ENCODE measurements around the gene KRTAP5-2.
"Not testable (repeated sequence)": the region's sequence is repeated elsewhere in the genome, so short reads cannot be mapped to it uniquely, and the experiment has no call there.

Gene KRTAP5-2

DNA sequence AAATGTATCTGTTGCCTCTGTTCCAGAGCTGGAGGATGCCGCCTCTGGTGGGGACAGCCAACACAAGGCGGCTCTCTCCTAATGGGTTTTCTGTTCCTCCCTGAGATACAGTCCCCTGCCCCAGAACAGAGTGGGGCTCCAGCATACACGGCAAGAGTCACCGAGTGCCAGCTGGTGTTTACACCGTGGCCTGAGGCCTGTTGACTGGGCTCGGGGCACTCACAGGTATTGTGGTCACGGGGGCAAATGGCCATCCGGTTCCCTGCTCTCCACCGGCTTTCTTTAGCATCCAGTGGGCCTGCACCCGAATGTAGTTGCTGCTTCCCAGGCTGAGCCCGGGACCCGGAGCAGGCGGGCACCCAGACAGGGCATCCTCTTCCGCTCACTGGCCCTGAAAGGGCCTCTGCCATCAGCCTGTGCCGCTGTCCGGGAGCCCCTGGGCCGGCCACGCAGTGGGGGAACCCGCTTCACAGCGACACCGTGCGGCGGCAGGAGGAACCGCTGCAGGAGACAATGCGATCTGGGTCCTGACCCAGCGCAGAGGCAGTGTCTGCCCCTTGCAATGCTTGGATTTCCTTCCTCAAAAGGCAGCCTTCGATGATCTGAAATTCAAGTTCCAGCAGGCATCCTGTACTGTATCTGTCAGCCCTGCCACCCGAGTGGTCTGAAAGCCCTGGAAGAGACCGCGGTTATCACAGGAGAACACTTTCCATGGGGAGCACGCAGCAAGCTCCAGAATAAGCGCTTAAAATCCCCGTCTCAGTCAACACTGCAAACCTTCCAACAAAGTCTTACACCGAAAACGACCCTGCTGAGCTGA is 30.6 kb upstream of the KRTAP5-2 start:
- DNase-seq (ENCODE audit: low read depth), result peak; percentile 40

- no peak for DNase-seq (ENCODE audit: low read depth)
Observed at GRCh38 chr11:1625541-1625940, 27.4 kb upstream of the KRTAP5-2 start.

DNA sequence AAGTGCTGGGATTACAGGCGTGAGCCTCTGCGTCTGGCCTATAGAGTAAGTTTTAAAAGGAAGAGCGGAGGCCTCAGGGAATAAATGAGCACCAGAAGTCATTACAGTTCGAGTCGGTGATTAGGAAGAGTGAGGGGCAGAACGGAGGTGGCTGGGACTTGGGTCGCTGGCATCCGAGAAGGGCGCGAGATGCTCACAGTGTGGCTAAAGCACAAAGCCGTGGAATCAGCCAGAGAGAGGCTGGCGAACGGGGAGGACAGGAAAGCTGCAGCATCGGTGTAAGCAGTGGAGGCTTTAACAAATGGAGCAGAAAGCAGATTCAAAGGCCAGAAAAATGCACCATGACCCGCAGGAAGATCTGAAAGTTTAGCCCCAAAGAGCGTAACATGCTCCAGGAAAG is 26.5 kb upstream of the KRTAP5-2 start:
- DNase-seq (ENCODE audit: low read depth), result no peak

DNA sequence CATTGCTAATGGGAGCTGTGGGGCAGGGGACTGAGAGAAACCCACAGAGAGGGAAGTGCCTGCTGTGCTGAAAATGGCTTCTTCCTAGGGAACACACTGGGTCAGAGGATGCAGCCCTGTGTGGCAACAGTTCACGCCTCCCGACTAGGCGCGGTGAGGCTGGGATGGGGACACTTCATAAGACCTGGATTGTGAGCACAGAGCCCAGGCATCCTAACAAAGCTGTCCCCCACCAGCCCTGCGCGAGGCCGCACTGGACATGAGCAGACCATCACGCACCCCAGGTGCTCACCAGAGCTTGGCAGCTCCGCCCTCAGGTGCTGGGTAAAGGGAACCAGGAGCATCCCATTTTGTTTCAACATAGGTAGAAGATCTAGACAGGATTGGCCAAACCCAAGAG is 25.6 kb upstream of the KRTAP5-2 start:
- no peak for DNase-seq (ENCODE audit: low read depth)

GRCh38 chr11:1622086-1622485 is 24.0 kb upstream of the KRTAP5-2 start, which contains the start of gene KRTAP5-4:
Gene KRTAP5-4, minus strand, starts transcription at chr11:1622138. Its CDS starts 45 bp downstream, at chr11:1622093.
- no peak for DNase-seq (ENCODE audit: low read depth)

GRCh38 chr11:1619449-1619848 is 21.4 kb upstream of the KRTAP5-2 start:
- DNase-seq (ENCODE audit: low read depth), result no peak

DNA sequence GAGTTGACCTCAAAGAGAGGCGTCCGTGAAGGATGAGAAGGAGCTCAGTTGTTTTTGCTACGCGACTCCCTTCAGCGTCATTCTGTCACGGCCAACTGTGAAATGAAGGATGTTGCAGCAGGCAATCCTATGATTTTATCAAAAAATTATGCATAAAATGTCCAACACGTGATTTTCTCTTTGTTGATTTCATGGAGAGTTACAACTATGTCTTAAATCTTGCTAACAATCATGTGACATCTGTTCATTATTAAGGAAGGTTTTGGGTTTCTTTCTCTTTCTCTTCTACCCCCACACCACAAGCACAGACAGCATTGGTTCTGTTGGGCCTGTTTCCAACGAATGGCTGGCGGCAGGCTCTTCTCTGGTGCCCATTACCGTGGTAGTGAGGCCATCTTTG is 20.1 kb upstream of the KRTAP5-2 start:
- no peak for DNase-seq (ENCODE audit: low read depth)

- no peak for DNase-seq (ENCODE audit: low read depth)
Observed at GRCh38 chr11:1608363-1608762, 10.3 kb upstream of the KRTAP5-2 start, which contains the start of gene KRTAP5-3. Gene KRTAP5-3, minus strand, starts transcription at chr11:1608463. Its CDS starts 78 bp downstream, at chr11:1608385.

DNA sequence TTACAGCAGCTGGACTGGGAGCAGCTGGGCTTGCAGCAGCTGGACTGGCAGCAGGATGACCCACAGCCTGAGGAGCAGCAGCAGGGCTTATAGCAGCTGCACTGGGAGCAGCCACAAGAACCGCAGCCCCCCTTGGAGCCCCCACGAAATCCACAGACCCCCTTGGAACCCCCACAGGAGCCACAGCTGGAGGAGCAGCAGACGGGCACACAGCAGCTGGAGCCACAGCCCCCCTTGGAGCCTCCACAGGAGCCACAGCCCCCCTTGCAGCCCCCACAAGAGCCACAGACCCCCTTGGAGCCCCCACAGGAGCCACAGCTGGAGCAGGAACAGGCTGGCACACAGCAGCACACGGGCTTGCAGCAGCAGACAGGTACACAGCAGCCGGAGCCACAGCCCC is 9.8 kb upstream of the KRTAP5-2 start:
- not testable (repeated sequence) for DNase-seq (ENCODE audit: low read depth)

- DNase-seq (ENCODE audit: low read depth), result not testable (repeated sequence)
Observed at GRCh38 chr11:1607156-1607845, 9.2 kb upstream of the KRTAP5-2 start.

DNA sequence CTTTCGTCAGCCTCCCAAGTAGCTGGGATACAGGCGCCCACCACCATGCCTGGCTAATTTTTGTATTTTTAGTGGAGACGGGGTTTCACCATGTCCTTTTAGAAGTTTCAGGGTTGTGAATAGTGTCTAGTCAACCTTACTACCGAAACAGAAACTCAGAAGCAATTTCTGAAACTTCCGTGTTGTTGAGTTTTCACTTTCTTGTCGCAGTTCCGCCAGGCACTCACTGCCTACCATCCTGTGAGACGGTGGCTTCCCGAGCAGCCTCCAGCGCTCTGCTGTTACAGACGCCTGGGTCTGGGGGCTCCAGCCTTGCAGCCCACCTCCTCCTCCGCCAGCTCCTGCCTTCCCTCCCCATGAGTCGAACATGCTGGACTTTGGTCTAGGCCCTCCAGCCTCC is 7.8 kb upstream of the KRTAP5-2 start:
- not testable (repeated sequence) for DNase-seq (ENCODE audit: low read depth)

GRCh38 chr11:1604711-1605110 is 6.6 kb upstream of the KRTAP5-2 start:
- no peak for DNase-seq (ENCODE audit: low read depth)

GRCh38 chr11:1604181-1604580 is 6.1 kb upstream of the KRTAP5-2 start:
- no peak for DNase-seq (ENCODE audit: low read depth)

DNA sequence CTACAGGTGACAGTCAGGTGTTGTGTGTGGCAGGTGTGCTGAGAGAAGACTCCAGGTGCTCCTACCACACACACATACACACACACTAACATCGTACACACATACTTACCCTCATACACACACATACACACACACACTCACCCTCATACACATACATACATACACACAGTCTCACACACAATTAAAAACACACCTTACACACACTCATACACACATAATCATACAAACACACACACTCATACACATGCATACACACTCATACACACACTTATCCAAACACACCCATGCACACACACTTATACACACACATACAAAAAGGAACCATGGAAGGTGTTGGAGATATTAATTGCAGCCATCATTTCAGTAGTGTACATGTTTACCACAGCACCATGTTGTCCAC is 5.5 kb upstream of the KRTAP5-2 start:
- DNase-seq (ENCODE audit: low read depth), result no peak

- not testable (repeated sequence) for DNase-seq (ENCODE audit: low read depth)
Observed at GRCh38 chr11:1601663-1602062, 3.6 kb upstream of the KRTAP5-2 start.

- DNase-seq (ENCODE audit: low read depth), result no peak
Observed at GRCh38 chr11:1600626-1601025, 2.5 kb upstream of the KRTAP5-2 start.

DNA sequence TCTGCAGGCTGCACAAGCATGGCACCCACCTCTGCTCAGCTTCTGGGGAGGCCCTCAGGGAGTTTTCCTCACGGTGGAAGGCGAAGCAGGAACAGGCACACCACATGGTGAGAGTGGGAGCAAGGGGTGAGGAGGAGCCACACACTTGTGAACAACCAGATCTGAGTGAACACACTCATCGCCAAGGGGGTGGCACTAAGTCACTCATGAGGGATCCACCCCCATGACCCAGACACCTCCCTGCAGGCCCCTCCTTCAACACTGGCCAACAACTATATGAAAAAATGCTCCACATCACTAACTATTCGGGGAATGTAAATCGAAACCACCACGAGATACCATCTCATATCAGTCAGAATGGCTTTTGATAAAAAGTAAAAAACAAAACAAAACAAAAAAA is 722 bp upstream of the KRTAP5-2 start:
- DNase-seq (ENCODE audit: low read depth), result no peak

GRCh38 chr11:1598406-1598805 is 312 bp upstream of the KRTAP5-2 start:
- not testable (repeated sequence) for DNase-seq (ENCODE audit: low read depth)

- no peak for DNase-seq (ENCODE audit: low read depth)
Observed at GRCh38 chr11:1597331-1597993, 632 bp downstream of the KRTAP5-2 start.

DNA sequence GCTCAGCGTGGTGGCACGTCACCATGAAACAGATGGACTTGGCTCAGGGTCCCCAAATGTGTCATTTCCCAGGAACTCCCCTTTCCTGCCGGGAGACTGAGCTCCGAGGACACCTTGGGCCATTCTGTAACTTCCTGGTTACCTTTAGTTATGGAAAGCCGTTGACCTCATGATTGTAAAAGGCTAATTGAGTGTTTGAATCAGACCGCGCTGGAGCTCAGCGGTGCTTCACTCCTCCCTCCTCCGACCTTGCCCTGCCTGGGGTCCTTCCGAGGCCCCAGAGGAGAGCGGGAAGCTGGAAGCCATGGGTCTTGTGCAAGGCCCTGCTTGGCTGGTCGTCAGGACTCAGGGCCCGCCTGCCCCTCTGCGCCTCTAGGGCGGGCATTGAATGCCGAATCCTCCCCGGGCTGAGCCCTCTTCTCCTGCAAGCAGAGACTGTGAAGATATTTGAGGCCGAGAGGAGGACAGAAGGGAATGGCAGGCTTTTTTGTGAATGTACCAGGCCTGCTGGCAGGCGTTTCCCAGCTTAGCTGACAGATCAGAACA is 1.4 kb downstream of the KRTAP5-2 start:
- DNase-seq (ENCODE audit: low read depth), result not testable (repeated sequence)

- not testable (repeated sequence) for DNase-seq (ENCODE audit: low read depth)
Observed at GRCh38 chr11:1595994-1596575, 2.0 kb downstream of the KRTAP5-2 start.

GRCh38 chr11:1592628-1593027 is 5.5 kb downstream of the KRTAP5-2 start:
- DNase-seq (ENCODE audit: low read depth), result no peak

Data from stimulated activated CD8-positive, alpha-beta memory T cell treated with anti-CD3 and anti-CD28 coated beads, Interleukin-12 subunit alpha, Interleukin-12 subunit beta, amount 100 ng/mL, for 1 hour (primary cell).